ENCODE results near the gene SSTR5.

The SSTR5 gene

DNA sequence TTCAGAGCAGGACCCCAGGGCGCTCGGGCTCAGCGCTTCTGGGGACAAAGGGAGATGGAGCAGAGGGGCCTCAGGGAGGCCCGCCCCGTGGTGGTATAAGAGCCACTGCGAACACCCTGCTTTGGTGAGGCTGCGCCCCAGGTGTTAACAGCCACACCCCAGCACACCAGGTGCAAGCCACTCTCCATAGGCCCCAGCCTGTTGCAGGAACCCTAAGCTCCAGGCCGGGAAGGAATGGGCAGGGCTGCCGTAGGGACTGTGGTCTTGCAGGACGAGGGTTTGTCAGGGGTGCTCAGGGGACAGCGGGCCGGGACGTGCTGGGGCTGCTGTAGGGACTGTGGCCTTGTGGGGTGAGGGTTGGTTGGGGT is 17.0 kb upstream of the SSTR5 start:
- no peak for DNase-seq

DNA sequence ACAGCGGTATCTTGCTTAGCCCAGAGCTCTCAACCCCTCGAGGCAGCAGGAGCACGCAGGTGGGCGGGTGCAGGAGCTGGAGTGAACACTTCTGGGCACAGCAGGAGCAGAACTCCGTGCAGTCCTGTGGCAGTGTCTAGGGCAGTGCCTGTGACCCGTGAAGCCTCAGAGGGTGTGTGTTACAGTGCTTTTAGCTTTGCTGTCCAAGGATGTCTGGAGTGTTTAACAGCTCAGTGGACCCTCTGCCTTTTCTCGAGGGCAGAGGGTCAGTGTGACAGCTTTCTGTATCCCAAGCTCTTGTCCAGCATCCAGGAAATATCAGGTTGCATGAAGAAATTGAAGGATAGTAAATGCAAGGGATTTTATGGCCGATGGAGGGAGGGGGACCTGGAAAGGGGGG is 16.4 kb upstream of the SSTR5 start:
- no peak for DNase-seq

DNA sequence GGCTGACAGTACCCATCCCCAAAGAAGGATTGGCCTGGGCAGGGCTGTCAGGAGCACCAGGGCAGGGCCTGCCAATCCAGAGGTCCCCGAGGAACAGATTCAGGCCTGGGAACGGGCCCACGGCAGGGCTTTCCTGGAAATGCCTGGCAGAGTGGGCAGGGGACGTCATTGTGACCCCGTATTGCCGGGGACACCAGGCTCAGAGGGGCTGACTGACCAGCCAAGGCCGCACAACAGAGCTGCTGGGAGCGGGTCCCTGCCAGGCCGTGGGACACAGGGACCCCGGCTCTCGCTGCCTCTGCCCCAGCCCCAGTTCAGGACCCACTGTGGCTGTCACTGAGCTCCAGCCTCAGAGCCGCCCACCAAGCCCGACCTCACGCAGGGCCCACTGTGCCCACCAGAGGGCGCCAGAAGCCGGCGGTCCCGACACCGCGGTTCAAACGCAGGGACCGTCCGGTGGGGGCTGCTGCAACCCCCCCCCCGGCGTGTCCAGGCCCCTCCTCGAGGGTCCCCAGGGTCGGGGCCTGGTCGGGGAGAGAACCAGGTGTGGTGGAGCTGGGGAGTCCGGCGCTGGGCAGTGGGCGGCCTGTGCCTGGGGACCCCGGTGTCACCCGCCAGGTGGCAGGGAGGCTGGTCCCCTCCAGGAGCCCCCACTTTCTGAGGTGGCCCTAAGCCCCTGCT is 15.2 kb upstream of the SSTR5 start:
- DNase-seq = no peak

DNA sequence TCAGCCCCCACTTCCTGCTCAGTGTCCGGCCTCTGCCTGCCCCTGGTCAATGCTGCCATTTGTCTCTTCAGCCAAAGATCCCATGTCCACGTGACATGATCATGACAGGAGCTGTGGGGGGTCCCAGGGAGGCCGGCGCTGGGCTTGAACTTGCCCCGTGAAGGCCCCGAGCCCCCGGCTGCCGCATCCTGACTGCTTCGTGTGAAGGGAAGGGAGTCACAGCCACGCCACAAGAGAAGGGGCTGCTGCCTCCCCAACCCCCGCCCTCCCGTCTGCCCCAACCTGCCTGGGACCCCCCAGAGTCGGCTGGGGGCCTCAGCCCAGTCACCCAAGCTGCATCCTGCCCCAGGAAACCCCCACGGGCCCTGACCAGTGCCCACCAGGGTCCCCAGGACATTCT is 14.3 kb upstream of the SSTR5 start:
- no peak for DNase-seq

DNA sequence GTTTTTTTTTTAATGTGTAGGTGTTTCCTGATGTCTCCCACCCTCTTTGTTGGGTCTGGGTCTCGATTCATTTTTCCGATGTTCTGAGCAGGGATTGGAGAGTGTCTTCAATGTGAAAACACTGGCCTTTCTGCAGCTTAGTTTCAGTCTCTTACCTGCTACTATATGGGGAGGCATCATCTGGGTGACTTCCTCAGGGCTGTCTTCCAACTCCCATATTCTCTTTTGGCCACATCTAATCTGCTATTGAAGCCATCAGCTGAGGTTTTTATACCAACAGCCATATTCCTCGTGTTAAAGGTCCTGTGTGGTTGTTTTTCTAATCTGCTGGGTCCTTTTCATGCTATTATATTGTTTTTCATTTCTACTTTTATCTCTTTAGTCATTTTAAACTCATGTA is 13.2 kb upstream of the SSTR5 start:
- DNase-seq = no peak

DNA sequence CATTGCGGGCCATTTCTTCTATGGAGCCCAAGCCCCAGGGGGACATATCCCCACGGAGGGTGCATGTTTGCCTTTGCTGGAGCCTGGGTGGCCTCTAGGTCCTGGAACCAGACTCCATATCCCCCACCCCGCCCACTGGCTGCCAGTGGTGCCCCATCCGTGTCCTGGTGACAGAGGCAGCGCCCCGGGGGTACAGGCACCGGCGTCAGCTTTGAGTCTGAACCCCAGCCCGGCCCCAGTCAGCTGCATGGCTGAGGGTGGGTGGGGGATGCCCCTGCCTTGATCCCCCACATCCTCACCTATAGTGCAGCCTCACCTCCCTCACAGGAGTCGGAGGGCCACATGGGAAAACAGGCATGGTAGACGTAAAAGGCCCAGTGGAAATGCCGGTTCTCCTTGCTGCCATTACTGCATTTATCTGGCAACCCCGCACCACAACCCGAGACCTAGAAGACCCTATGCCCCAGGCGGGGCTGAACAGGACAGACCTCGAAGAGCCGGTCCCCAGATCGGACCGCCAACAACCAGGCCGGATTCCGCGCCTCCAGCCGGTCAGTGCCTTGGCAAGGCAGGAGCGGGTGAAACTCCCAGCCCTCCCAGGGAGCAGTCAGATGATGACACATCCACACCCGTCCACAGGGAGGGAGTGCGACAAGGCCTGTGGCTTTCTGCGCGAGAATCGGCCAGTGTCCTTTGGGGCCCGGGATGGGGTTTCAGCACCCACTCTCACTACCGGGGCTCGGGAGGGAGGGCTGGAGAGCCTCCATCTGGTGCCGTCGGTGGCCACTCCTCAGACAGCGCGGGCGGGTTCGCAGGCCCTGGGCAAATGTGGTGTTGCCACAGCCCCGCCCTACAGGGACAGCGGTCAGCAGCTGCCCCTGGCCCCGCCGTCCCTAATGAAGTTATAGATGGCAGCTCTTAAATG is 11.9 kb upstream of the SSTR5 start:
- DNase-seq = no peak

DNA sequence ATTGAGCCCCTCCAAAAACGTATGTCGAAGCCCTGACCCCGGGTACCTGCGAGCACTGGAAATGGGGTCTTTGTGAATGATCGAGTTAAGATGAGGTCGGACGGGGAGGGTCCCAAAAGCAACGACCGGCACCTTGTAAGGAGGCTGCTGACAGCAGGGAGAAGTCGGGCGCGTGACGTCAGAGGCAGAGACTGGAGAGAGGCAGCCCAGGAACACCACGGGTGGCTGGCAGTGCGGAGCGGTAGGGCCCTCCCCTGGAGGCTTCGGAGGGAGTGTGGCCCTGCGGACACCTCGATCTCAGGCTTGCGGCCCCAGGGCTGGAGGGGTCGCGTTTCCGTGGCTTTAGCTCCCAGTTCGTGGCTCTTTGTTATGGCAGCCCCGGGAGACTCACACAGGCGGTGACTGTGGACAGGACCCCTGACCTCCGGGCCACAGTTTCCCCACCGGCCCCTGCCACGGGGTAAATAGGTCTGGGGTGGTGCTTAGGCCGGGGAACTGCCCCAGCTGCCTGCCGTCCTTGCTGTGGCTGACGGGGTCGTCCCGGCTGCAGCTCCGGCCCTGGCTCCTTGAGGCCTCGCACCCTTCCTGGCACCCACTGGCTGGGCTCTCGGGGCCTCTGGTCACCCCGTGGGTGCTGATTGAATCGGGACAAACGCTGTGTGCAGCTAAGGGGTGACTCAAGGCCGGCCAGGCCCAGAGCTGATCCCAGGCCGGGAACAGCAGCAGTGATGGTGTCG is 10.6 kb upstream of the SSTR5 start:
- no peak for DNase-seq

DNA sequence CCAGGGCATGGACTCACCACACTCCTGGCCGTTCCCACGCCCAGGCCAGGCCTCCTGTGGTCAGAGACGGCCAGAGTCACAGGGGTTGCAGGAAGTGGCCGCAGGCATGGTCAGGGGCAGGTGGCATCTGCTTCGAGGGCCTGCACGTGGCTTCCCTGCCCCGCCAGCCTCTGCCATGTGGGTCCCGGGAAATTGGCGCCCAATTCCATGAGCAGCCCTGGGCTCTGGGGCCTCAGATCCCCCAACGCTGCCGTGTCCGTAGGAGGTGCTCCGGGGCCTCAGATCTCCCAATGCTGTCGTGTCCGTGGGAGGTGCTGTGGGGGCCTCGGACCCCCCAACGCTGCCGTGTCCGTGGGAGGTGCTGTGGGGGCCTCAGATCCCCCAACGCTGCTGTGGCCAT is 9.7 kb upstream of the SSTR5 start:
- DNase-seq = no peak

DNA sequence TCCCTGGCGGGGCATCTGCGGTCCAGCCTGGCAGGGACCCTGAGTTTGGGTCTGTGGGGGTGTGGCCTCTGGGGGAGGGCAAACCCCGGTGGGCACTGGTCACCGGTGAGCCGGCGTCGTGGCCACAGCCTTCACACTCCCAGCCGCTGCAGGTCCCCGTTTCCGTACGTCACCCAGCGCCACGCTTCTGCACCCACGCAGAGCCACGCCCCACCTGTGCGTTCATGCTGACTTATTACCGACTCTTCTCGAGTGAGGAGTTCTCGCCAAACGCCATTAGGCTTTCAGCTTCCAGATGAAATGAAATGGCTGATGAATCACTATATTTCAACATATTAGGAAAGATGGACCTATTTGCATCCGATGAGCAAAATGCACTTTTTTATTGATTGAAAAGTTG is 8.8 kb upstream of the SSTR5 start:
- DNase-seq = no peak

DNA sequence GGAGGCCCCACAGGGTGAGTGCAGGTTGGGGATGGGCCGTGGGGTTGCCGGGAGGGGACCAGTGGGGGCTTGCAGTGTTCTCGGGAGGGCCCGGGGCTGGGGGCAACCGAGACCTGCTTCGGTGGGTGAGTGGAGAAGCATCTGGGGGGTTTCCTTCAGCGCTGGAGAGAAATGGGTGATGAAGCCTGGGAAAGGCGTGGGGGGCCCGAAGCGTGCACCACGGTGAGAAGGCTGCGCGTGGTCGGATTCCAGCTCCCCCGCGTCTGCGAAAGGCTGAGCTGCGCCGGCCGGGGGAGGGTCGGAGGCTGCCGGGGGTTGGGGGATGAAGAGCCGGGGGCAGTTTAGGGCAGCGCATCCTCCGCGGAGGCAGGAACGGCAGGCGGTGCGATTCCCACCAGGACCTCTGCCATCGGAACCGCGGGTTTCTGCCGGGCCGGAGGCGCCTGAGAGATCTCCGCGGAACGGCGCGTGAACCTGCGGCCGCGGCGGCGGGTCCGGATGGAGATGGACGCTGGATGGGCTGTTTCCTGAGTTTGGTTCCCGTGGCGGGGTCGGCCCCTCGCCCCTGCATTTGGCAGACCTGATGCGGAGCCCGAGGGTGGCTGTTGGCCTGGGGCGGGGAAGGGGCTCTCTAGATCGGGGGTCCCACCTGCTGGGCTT is 6.9 kb upstream of the SSTR5 start:
- no peak for DNase-seq

DNA sequence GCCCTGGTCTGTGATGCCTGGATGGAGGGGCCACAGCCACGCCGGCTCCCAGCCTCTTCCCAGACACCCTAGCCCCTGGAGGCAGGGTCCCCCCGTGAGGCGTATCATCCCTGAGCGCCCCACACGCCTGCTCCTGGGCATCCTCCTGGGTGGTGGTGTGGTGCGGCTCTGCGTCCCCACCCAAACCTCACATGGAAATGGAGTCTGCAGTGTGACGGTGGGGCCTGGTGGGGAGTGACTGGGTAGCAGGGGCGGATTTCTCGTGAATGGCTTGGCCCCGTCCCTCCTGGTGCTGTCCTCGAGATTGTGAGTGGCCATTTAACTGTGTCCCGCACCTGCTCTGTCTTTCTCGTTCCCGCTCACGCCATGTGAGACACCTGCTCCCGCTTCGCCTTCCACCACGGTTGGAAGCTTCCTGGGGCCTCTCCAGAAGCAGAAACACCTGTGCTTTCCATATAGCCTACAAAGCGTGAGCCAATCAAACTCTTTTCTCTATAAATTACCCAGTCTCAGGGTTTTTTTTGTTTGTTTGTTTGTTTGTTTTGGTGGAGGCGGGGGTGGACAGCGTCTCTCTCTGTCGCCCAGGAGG is 5.9 kb upstream of the SSTR5 start:
- DNase-seq = no peak

DNA sequence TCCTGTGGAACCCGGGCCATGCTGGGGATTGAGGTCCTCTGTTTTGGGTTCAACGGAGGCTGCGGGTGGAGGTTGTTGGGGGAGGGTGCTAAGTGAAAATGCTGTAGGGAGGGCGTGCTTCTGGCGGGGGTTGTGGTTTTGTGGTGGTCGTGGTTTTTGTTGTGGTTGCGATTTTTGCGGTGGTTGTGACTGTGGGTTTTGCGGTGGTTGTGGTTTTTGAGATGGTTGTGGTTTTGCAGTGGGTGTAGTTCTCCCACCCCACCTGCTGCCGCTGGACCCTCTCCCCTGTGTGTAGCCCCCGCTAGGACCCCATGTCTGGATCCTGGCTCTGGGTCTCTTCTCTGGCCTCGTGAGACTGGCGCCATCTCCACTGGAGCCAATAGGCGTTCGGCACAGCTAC is 4.9 kb upstream of the SSTR5 start:
- no peak for DNase-seq

DNA sequence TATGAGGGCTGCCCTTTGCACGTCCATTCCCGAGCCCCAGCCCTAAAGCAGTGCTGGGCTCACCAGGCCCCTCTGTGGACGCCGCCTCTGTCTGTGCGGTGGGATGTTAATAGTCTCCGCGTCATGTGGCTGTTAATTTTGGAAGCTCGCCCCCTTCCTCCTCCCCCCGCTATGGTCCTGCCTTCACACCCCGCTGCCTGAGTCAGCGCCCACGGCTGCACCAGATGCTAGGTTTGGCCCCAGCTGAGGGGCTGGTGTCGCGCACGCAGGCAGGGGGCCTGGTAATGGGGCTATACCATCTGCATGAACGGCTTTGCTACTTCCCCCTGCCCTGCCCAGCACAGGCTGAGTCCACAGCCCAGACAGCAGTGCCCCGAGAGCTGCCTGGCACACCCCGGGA is 4.1 kb upstream of the SSTR5 start:
- no peak for DNase-seq

DNA sequence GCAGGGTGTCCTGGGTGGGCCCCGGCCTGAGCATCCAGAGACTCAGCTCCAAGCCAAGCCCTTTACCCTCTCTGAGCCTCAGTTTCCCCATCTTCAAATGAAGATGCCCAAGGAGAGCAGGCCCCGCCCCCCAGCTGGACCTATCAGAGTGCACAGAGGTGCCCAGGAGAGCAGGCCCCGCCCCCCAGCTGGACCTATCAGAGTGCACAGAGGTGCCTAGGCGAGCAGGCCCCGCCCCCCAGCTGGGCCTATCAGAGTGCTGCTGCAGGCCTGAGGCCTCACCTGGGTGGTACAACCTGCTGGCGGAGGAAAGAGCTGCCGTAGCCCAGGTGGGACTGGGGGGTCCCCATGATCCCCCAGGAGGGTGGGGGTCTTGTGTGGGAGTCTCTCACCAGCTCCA is 3.4 kb upstream of the SSTR5 start:
- no peak for DNase-seq

DNA sequence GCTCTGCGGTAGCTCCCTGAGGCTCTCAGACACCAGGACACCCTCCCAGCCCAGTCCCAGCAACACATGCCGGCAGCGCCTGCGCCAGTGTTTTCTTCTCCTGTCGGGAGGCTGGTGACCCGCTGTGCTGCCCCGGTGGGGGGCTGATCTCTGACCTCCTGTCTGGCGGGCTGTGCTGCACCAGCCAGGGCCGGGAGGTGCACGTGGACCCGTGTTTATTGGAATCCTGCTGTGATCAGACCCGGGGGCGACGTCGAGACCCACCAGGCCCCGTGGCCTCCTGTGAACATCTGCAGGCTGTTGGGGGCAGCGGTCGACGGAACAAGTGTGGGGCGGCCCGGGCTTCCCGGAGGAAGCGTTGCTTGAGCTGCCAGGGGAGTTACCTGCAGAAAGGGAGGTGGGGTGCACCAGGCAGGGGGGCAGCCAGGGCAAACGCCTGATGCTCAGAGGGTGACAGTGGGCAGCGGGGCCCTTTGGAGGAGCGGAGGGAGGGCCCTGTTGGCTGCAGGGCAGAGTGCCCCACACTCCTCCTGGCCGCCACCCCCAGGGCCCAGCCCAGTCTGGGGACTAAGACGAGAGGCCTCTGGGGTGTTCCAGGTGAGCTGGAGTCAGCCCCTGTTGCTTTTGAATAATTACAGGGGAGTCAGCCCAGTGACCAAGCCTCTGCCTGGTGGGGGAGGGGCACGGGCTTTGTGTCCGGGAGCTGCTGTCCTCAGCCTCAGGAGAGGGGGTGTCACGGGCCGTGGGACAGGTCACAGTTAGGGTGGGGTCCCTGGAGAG is 2.3 kb upstream of the SSTR5 start:
- DNase-seq = no peak

DNA sequence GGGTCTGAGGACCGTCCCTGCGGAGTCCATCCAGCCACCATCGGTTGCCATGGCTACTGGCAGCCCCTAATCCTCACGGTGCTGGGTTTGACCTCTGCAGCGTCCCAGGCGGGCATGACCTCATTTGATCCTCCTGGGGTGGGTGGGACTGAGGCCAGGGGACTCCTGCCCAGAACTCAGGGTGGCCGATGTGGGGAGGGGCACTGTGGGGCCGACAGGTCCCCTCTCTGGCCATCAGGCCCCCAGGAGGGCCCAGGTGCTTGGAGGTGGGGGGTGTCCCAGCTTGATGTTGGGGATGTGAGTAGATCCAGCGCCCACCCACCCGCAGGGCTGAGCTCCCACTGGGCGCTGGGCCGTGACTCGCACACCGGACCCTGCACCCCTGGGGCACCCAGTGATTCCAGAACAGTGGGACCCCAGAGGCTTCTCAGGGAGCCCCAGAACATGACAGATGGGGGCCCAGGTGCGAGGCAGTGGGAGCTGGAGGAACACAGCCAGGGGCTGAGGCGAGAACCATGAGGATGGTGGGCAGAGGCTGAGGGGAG is 1.6 kb upstream of the SSTR5 start:
- no peak for DNase-seq

DNA sequence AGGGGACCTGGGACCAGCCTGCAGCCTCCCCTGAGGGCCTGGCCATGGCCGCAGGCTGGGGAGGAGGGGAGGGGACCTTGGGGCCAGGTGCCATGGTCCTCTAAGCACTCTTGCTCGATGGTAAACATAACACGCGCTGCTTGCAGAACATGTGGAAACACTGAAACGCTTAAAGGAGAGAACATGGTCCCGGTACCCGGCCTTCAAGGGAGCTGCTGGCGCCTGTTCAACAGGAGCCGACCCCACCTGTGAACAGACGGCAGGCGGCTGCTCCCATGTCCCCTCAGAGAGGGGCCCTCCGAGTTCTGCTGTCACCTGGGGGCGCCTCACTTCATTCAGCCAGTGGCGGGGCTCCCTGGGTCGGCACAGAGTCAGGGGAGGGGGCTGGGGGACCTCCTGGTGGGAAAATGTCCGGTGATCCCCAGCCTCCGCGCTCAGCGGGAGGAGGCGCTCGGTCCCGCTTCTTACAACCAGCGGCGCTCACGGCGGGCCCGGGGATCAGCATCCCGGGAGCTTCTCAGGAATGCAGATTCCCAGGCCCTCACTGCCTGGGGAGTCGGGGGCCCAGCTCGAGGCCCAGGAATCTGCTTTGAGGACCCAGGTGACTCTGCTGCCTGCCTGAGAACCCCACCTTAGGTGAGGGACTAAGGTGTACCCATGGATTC is 854 bp upstream of the SSTR5 start:
- DNase-seq = no peak

DNA sequence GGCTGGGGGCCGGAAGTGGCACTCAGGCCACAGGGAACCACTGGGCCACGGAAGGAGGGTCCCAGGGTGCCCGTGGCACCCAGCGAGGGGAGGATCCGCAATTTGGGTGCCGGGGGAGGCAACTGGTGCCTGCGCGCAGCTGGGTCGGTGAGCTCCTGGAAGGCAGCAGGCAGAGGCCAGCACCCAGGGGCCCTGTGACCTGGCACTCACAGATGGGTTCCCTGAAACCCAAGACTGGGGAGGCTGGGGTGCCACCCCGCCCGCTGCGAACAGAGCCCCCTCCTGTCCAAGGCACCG is 663 bp downstream of the SSTR5 start:
- no peak for DNase-seq

DNA sequence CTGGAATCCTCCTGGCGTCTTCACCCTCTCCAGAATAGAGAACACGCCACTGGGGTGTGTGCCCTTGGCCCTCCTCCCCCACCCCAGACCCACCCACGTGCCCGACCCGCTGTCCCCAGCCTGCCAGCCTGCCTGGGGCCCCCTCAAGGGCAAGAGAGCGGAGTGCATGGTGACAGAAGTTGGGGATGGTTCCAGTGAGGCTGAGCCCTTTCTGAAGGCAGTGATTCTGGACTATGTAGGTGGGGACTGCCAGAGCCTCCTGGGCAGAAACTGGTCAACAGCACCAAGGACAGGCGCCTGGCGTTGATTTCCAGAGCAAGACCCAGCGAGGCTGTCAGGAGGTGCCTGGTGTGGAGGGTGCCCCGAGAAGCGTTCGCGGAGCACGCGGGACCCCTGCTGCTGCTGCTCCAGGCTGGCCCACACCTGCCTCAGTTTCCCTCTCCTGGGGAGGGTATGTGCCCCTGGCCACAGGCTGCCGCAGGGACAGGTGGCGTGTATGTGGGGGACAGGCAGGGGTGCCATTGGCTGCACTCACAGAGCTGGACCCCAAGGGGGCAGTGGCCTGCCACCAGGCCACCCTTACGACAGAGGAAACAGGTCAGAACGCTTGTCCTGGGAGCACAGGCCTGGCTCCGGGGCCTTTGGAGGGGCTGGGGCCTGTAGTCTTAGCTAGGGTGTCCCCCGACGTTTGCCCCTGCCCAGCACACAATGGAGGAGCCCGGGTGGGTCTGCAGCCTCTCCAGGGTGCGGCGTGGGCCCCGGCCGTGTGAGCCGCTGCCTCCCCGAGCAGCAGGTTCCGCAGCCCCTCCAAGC is 1.2 kb downstream of the SSTR5 start:
- DNase-seq = no peak

DNA sequence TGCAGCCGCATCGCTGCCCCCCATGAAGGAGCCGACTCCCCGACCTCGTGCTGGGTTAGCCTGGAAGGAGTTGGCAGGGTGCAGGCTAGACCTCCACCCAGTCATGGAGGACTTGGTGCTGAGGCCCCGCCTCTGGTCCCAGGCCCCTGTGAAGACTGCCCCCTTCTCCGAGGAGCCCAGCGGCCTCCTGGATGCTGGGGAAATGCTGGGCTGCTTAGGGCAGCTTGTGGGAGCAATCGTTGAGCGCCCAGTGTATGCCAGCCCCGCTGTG is 1.8 kb downstream of the SSTR5 start:
- DNase-seq = no peak

DNA sequence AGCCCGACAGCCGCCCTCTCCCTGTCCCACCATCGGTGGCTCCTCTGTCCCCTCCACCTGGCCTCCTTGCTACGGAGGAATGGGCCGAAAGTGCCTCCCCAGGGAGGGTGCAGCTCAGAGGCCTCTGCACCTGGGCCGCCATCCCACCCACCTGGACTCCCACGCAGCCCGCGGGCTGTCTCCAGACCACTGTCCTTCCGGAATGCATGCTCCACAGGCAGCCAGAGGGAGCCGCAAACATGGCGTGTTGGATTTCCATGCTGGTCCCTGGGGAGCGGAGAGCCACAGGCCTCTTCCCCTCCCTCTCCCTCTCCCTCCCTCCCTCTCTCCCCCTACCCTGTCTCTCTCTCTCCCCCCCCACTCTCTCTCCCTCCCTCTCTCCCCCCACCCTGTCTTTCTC is 3.0 kb downstream of the SSTR5 start:
- no peak for DNase-seq
